T-helper 1 cell treated with Interleukin-12 subunit alpha and Interleukin-12 subunit beta and Interleukin-4 antibody, amounts not matched to agents 30 μg/mL and 1 μg/mL, for 36 hours (primary cell): Measurements from ENCODE around the gene ABCA1.

Experiments used
- H3K27ac Mint-ChIP-seq: one replicate; pipeline ENCODE4 v1.8.0; 2021; ENCODE audit warnings: mild to moderate bottlenecking, mixed read lengths
- H3K27me3 Mint-ChIP-seq: one replicate; pipeline ENCODE4 v1.8.0; 2021; ENCODE audit warnings: low read depth, mixed read lengths
- H3K36me3 Mint-ChIP-seq: one replicate; pipeline ENCODE4 v1.8.0; 2021; ENCODE audit warnings: low read depth, mixed read lengths
- H3K4me1 Mint-ChIP-seq: one replicate; pipeline ENCODE4 v1.8.0; 2021; ENCODE audit warnings: low read depth, mixed read lengths
- H3K4me3 Mint-ChIP-seq: one replicate; pipeline ENCODE4 v1.8.0; 2021; ENCODE audit warnings: mild to moderate bottlenecking, moderate library complexity, mixed read lengths
- H3K9me3 Mint-ChIP-seq: one replicate; pipeline ENCODE4 v1.8.0; 2021; ENCODE audit warnings: mixed read lengths

The ABCA1 gene

DNA sequence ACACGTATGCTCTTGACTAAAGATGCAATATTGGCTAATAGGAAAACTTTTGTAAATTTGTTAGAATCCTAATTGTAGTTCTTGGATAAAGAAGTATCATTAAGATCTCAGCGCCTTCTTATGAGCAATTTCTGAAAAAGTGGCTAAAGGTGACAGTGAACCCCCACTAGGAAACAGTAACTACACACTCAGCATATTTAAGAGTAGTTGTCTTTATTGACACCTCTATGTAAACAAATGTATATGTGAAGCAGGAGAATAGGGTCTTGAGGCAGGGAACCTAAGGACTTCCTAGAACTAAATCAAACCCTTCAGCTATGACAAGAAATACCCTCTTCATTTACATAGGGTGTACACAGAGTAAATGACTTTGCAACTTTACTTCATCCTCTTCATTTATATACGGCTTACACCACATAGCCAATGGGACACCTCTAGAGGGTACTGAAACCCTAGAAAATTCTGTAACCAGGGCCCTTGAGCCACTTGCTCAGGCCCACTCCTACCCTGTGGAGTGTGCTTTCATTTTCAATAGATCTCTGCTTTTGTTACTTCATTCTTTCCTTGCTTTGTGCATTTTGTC lies 177.7 kb downstream of the ABCA1 start:
- peaks cover 21% of the 10 kb centered on the region for H3K36me3 Mint-ChIP-seq
- H3K27me3 Mint-ChIP-seq: no peaks in the 10 kb centered on the region
- H3K4me3 Mint-ChIP-seq: no peak overlapping the region
- H3K4me1 Mint-ChIP-seq: peaks cover 22% of the 10 kb centered on the region
- no peaks in the 10 kb centered on the region for H3K9me3 Mint-ChIP-seq
- H3K27ac Mint-ChIP-seq: no peak overlapping the region

DNA sequence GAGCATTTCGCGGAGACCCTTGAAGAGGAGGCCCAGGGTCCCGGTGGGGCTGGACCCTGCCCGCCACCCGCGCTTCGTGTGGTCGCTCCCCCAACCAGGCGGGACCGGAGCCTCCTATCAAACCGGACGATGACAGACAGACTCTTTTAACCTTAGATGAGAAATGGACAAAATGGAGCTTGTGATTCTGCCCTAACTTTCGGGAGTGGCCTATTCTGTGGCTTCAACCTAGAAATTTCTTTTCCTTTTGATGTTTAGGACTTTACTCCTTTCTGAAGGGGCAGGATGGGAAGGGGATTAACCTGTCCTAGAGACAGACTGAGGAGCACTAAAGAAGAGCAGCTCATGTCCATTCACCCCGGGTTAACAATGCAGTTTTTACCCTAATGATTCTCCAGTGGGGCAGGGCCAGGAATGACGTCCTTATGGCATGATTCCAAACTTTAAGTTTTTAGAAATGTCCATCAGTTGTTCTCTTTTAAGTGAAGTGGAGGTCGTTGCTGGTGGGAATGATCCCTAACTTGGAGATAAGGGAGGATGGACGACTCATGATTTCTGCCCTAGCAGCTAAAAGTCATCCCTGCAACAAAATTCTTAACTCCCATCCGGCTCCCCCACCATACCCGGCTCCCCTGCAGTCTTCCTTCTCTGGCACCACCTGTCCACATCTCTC lies 179.5 kb downstream of the ABCA1 start:
- Mint-ChIP-seq H3K36me3 (peaks cover 14% of the 10 kb centered on the region), H3K27me3 (no peaks in the 10 kb centered on the region), H3K9me3 (no peaks in the 10 kb centered on the region), H3K27ac (peak overlapping the region; percentile 97), H3K4me1 (peaks cover 22% of the 10 kb centered on the region), H3K4me3 (peak overlapping the region; percentile 95)

GRCh38 chr9:104747565-104748358 lies 180.2 kb downstream of the ABCA1 start, which contains the start of gene NIPSNAP3A:
NIPSNAP3A (plus strand) TSS chr9:104747683; CDS start chr9:104747793, 110 bp downstream.
- H3K4me1 Mint-ChIP-seq: peaks cover 22% of the 10 kb centered on the region
- H3K36me3 Mint-ChIP-seq: peaks cover 14% of the 10 kb centered on the region
- H3K9me3 Mint-ChIP-seq: no peaks in the 10 kb centered on the region
- H3K4me3 Mint-ChIP-seq: peak within 1 kb of the TSS; percentile 95
- H3K27me3 Mint-ChIP-seq: no peaks in the 10 kb centered on the region
- peak within 1 kb of the TSS; percentile 97 for H3K27ac Mint-ChIP-seq

DNA sequence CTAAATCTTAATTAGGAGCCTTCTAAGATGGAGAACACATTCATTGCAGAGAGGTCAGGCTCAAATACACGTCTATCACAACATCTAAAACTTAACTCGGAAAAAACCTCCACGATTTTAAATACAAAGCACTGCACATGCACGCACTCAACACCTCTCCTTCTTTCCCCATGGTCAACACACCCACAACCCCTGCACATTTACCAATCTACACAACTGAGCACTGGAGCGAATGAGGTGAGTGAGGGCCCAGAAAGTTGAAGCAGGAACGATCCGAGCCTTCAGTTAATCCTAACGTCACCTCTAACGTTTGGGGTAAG lies 180.8 kb downstream of the ABCA1 start:
- peak overlapping the region; percentile 97 for H3K27ac Mint-ChIP-seq
- H3K9me3 Mint-ChIP-seq: no peaks in the 10 kb centered on the region
- peaks cover 22% of the 10 kb centered on the region for H3K4me1 Mint-ChIP-seq
- H3K36me3 Mint-ChIP-seq: peaks cover 13% of the 10 kb centered on the region
- H3K27me3 Mint-ChIP-seq: no peaks in the 10 kb centered on the region
- H3K4me3 Mint-ChIP-seq: peak overlapping the region; percentile 95

DNA sequence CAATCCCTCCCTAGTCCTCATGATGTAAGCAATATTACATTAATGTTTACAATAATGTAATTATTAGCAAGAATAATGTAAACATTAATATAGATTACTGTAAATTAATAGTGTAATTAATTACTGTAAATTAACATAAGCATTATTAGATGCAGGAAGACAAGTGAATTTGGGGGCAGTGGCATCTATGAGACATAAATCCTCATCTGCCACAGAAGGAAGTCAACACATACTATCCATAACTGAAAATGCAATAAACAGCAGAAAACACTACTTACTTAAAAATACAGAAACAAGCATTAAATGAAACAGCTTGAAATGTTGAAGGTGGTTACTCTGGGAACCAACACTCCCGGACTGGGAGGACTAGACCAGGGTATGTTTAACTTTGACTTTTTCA lies 181.2 kb downstream of the ABCA1 start:
- Mint-ChIP-seq H3K36me3 (peaks cover 10% of the 10 kb centered on the region), H3K4me1 (peaks cover 22% of the 10 kb centered on the region), H3K27ac (peak overlapping the region; percentile 97), H3K9me3 (no peaks in the 10 kb centered on the region), H3K4me3 (peak overlapping the region; percentile 95), H3K27me3 (no peaks in the 10 kb centered on the region)

DNA sequence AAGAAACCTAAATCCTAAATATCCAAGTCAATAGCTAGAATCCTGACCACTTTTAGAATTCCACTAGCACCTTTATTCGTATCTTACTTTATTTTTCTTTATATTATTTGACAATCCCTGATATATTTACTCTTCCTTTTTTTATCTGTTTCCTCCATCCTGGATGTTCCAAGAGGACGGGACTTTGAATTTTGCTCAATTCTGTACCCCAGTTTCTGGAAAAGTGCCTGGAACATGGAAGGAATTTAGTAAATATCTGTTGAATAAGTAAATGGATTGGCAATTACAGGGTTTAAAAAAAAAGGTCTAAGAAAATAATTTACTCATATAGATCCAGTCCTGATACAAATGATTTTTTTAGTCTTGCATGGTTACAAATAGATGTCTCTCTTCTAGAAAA lies 181.7 kb downstream of the ABCA1 start:
- Mint-ChIP-seq H3K36me3 (peaks cover 6% of the 10 kb centered on the region), H3K4me3 (no peak overlapping the region), H3K27me3 (no peaks in the 10 kb centered on the region), H3K9me3 (no peaks in the 10 kb centered on the region), H3K27ac (no peak overlapping the region), H3K4me1 (peaks cover 22% of the 10 kb centered on the region)

DNA sequence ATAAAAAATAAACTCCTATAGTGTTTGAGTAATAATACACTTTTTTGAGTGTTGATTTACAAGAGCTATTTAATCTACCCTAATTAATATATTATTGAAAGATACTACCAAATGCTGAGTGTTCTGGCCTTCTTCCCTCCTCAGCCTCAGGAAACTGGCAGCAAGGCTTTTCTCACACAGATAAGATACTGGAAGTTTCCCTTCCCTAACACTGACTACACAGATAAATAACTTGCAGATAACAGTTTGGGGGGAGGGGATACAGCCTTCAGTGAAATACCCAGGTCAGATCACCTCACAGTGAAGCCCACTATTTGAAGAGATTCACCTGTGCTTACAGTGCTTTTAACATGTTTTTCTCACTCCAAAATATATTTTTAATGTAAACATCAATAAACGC lies 182.1 kb downstream of the ABCA1 start:
- Mint-ChIP-seq H3K27ac (no peak overlapping the region), H3K36me3 (peaks cover 3% of the 10 kb centered on the region), H3K4me1 (peaks cover 20% of the 10 kb centered on the region), H3K9me3 (no peaks in the 10 kb centered on the region), H3K4me3 (no peak overlapping the region), H3K27me3 (no peaks in the 10 kb centered on the region)

DNA sequence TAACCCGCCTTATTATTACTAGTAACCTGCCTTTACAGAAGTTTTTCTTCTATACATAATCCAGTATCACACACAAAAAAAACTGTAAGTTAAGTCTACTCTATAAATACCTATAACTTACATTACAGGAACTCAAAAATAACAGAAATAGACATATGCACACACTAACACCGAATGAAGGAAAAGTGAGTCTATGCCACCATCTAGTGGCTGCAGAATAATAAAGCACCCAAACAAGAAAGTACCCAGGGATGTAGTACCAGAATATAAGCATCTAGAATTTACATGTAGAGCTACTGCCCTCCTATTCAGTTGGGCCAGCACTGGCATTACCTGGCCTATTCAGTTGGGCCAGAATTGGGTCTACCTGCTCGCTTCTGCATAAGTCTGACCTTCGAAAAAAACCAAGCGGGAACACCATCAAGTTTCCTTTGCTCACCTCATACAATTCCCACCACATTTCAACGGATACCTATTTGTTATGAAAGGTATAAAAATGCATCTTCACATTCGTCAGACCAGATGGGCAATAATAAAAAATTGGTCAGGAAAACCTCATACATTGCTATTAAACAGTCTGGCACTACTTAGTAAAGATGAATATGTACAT lies 184.5 kb downstream of the ABCA1 start:
- no peak overlapping the region for H3K4me3 Mint-ChIP-seq
- H3K27ac Mint-ChIP-seq: no peak overlapping the region
- no peaks in the 10 kb centered on the region for H3K27me3 Mint-ChIP-seq
- H3K9me3 Mint-ChIP-seq: no peaks in the 10 kb centered on the region
- H3K4me1 Mint-ChIP-seq: peaks cover 8% of the 10 kb centered on the region
- no peaks in the 10 kb centered on the region for H3K36me3 Mint-ChIP-seq

GRCh38 chr9:104740621-104741020 lies 187.3 kb downstream of the ABCA1 start:
- Mint-ChIP-seq H3K27ac (no peak overlapping the region), H3K36me3 (no peaks in the 10 kb centered on the region), H3K9me3 (no peaks in the 10 kb centered on the region), H3K27me3 (no peaks in the 10 kb centered on the region), H3K4me3 (no peak overlapping the region), H3K4me1 (no peaks in the 10 kb centered on the region)

- Mint-ChIP-seq H3K4me3 (no peak overlapping the region), H3K9me3 (no peaks in the 10 kb centered on the region), H3K27me3 (no peaks in the 10 kb centered on the region), H3K4me1 (no peaks in the 10 kb centered on the region), H3K27ac (no peak overlapping the region), H3K36me3 (no peaks in the 10 kb centered on the region)
Observed at GRCh38 chr9:104738452-104738851, 189.5 kb downstream of the ABCA1 start.
